Tibial nerve (tissue), 4 donors: ENCODE results near the gene VCX2.

Source experiments
- EP300 ChIP-seq, 2 donors: sonication (generic); formaldehyde crosslinking; IDR thresholded peaks; one replicate each; pipeline ENCODE4 v1.6.1; 2017; ENCODE audit warnings: antibody characterized with exemption in 2 of 2, mild to moderate bottlenecking in 1 of 2
- POLR2A ChIP-seq, 2 donors: fragments of 450-650 bp; IDR thresholded peaks; one replicate each; pipeline ENCODE4 v1.6.1; 2017; ENCODE audit warnings: antibody characterized with exemption in 2 of 2, mild to moderate bottlenecking in 2 of 2, moderate library complexity in 2 of 2
- TF ChIP-seq, protein P1 (sequence below), 5 experiments: fragments of 200-600 bp in 3 of 5; fragments of 450-650 bp in 2 of 5; sonication (generic) in 3 of 5; IDR thresholded peaks; one replicate each; pipeline ENCODE4 v1.5.1; 2016 to 2019; ENCODE audit warnings: antibody characterized with exemption in 5 of 5, mild to moderate bottlenecking in 3 of 5, moderate library complexity in 2 of 5

DNA sequence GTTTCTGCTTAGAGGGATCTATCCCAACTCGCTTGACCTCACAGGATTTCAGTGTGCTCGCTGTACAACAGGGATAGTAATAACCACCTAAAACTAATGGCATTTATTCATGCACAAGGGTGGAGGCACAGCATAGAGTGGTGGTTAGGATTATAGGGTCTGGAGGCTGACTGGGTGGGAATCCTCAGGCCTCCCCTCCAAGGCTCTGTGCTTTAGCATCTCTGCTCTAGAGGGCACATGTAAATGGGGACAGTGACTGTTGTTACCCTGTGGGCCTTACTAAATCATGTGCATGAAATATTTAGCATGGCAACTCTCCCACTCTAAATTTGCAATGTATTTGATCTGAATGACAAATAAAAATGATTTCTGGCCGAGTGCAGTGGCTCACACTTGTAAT is 29.2 kb downstream of the VCX2 start:
- TF ChIP-seq, protein P1, sequence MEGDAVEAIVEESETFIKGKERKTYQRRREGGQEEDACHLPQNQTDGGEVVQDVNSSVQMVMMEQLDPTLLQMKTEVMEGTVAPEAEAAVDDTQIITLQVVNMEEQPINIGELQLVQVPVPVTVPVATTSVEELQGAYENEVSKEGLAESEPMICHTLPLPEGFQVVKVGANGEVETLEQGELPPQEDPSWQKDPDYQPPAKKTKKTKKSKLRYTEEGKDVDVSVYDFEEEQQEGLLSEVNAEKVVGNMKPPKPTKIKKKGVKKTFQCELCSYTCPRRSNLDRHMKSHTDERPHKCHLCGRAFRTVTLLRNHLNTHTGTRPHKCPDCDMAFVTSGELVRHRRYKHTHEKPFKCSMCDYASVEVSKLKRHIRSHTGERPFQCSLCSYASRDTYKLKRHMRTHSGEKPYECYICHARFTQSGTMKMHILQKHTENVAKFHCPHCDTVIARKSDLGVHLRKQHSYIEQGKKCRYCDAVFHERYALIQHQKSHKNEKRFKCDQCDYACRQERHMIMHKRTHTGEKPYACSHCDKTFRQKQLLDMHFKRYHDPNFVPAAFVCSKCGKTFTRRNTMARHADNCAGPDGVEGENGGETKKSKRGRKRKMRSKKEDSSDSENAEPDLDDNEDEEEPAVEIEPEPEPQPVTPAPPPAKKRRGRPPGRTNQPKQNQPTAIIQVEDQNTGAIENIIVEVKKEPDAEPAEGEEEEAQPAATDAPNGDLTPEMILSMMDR (IDR thresholded peaks at IDR 0.05): no peak
- TF ChIP-seq POLR2A (IDR thresholded peaks at IDR 0.05) (no peak), EP300 (IDR thresholded peaks at IDR 0.05) (no peak)
